Ascending aorta (tissue), 2 donors: Measurements from ENCODE around the gene CFAP91. TPM values are rescaled to one million over a fixed set of nuclear protein-coding genes. Genes with fewer than 3 reads are reported as not detected.

Experiments used
- DNase-seq, 2 donors: peaks; one replicate each; pipeline ENCODE4 v3.0.0-alpha.2; 2019; ENCODE audit warnings: low spot score in 2 of 2
- H3K27ac ChIP-seq, 2 donors: fragments of 200-600 bp; sonication (generic); one replicate each; pipeline ENCODE4 v1.5.1; 2016 to 2017; ENCODE audit warnings: mild to moderate bottlenecking in 1 of 2
- H3K27me3 ChIP-seq: fragments of 200-600 bp; sonication (generic); one replicate; pipeline ENCODE4 v1.5.1; 2017
- H3K36me3 ChIP-seq, 2 donors: fragments of 200-600 bp; sonication (generic); one replicate each; pipeline ENCODE4 v1.5.1; 2016
- H3K4me1 ChIP-seq, 2 donors: fragments of 200-600 bp; sonication (generic); one replicate each; pipeline ENCODE4 v1.5.1; 2016 to 2017; ENCODE audit warnings: mild to moderate bottlenecking in 1 of 2
- H3K4me3 ChIP-seq, 2 donors: fragments of 200-600 bp; sonication (generic); one replicate each; pipeline ENCODE4 v1.5.1; 2016 to 2017; ENCODE audit warnings: mild to moderate bottlenecking in 1 of 2
- H3K9me3 ChIP-seq, 2 donors: fragments of 200-600 bp; sonication (generic); one replicate each; pipeline ENCODE4 v1.5.1; 2016
- CTCF ChIP-seq, 3 experiments: fragments of 200-600 bp in 2 of 3; fragments of 450-650 bp in 1 of 3; sonication (generic) in 2 of 3; IDR thresholded peaks; one replicate each; pipeline ENCODE4 v1.5.1; 2016 to 2019; ENCODE audit warnings: antibody characterized with exemption in 3 of 3, mild to moderate bottlenecking in 1 of 3, moderate library complexity in 1 of 3
- intact Hi-C: fragments of 100-400 bp; cut with DNase I; formaldehyde crosslinking; loops from one replicate; pipeline ENCODE4 v1.15.1; 2023
- total RNA-seq: library from RNA; depleted of rRNA; stranded (reverse); fragments of >200 nt; gene quantifications from one replicate; pipeline ENCODE4 v1.1.0, GENCODE V29; 2016

Gene CFAP91
- total RNA-seq, 1 donor from 2014 or later: 3.5 TPM

- intact Hi-C loops: no loop called here
- Histone ChIP-seq H3K4me3 (no peak overlapping the region), H3K4me1 (no peaks in the 10 kb centered on the region), H3K27ac (no peak overlapping the region), H3K27me3 (no peaks in the 10 kb centered on the region), H3K36me3 (no peaks in the 10 kb centered on the region), H3K9me3 (no peaks in the 10 kb centered on the region)
- no peak for DNase-seq
- TF ChIP-seq CTCF (IDR thresholded peaks at IDR 0.05): no peak
These were observed 19.4 kb upstream of the CFAP91 start for GRCh38 chr3:119683421-119683820.

- no peak overlapping the region for H3K27ac ChIP-seq
- peak in 2 of 3 experiments; percentile 21 to 41 for TF ChIP-seq CTCF (IDR thresholded peaks at IDR 0.05)
- no peaks in the 10 kb centered on the region for H3K36me3 ChIP-seq
- no peak for DNase-seq
- no peaks in the 10 kb centered on the region for H3K27me3 ChIP-seq
- intact Hi-C loops: no loop called here
- H3K4me1 ChIP-seq: no peaks in the 10 kb centered on the region
- no peaks in the 10 kb centered on the region for H3K9me3 ChIP-seq
- no peak overlapping the region for H3K4me3 ChIP-seq
These were observed 12.7 kb upstream of the CFAP91 start for GRCh38 chr3:119690043-119690656.

DNA sequence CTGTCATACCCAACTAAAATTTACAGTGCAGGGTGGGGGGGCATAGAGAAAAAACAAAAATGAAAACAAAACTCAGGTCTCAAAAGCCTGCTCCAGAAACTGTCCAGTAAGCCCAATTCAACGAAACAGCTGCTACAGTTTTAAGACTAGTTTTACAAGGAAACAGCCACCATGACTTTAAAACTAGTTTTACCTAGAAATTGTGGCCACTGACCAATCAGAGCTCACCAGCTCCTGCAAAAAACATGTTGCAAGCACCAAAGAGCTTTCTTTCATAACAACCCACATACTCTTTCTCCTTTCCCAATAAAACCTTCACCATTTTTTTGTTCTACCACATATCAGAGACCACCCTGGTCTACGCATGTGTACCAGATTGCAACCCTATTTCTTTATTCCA lies 7.3 kb upstream of the CFAP91 start:
- Histone ChIP-seq H3K27me3 (peaks cover 3% of the 10 kb centered on the region), H3K9me3 (no peaks in the 10 kb centered on the region), H3K27ac (no peak overlapping the region), H3K36me3 (no peaks in the 10 kb centered on the region), H3K4me1 (no peaks in the 10 kb centered on the region), H3K4me3 (no peak overlapping the region)
- TF ChIP-seq CTCF (IDR thresholded peaks at IDR 0.05): no peak
- DNase-seq: no peak
- intact Hi-C loops: no loop called here

DNA sequence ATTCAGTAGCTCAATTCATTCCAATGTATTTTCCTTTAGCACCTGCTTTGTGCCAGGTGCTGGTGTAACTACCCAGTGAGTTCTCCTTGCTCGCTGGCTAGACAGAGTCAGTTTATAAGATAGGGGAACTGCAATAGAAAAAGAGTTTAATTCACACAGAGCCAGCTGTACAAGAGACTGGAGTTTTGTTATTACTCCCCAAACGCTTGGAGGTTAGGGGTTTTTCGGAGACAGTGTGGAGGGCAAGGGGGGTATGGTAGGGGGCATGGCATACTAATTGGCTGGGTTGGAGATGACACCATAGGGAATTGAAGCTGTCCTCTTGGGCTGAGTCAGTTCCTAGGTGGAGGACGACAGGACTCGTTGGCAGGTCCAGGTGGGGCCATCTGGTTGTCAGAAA lies 5.4 kb upstream of the CFAP91 start:
- intact Hi-C loops: no loop called here
- no peak overlapping the region for H3K4me3 ChIP-seq
- no peak for DNase-seq

GRCh38 chr3:119700269-119700919 lies 2.4 kb upstream of the CFAP91 start:
- no peak for DNase-seq
- peaks cover 0 to 5% of the 10 kb centered on the region in 2 donors for H3K4me1 ChIP-seq
- H3K27ac ChIP-seq: no peak overlapping the region
- H3K9me3 ChIP-seq: no peaks in the 10 kb centered on the region
- H3K4me3 ChIP-seq: no peak overlapping the region
- no peak for TF ChIP-seq CTCF (IDR thresholded peaks at IDR 0.05)
- intact Hi-C loops: loop anchor here (5.0 to 10.0 kb wide), 4 partner anchors 397 to 894 kb away; partner anchors contain the start of genes B4GALT4 and NDUFB4
- H3K27me3 ChIP-seq: peaks cover 3% of the 10 kb centered on the region
- H3K36me3 ChIP-seq: no peaks in the 10 kb centered on the region

More for the DNA sequence above, 5.4 kb upstream of the CFAP91 start:
- peaks cover 3% of the 10 kb centered on the region for H3K27me3 ChIP-seq
- TF ChIP-seq CTCF (IDR thresholded peaks at IDR 0.05): no peak
- H3K36me3 ChIP-seq: no peaks in the 10 kb centered on the region
- no peaks in the 10 kb centered on the region for H3K9me3 ChIP-seq
- H3K27ac ChIP-seq: no peak overlapping the region
- H3K4me1 ChIP-seq: peaks cover 0 to 4% of the 10 kb centered on the region in 2 donors
